ENCODE results near the gene WDR53. TPM values are rescaled to one million over a fixed set of nuclear protein-coding genes. Genes with fewer than 3 reads are reported as not detected.

WDR53 gene
- total RNA-seq, 2 experiments from 2014 or later: 10.8 to 16.5 TPM

DNA sequence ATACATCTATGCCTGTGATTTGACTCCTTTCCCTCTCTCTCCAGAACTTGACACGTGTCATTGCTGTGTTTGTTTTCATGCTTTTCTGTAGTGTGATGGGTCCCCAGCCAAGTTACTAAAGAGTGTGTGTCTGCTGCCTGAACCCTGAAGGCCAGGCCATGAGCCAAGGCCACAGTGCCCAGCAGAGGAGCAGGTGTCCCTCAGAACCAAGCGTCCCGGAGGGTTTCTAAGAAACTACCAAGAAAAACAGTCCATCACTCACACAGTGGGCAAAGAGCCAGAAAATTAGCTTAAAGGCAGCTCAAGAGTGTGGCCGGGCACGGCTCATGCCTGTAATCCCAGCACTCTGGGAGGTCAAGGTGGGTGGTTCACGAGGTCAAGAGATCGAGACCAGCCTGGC is 35.3 kb upstream of the WDR53 start:
- H3K4me2 ChIP-seq (ENCODE audit: low read length): no peak overlapping the region
- CTCF ChIA-PET (ENCODE audit: unreplicated experiment): interaction anchor here (0.5 kb wide), 1 partner anchor 87 kb away, joined by 3 read pairs; no protein-coding TSS in a partner anchor
- POLR2A ChIA-PET: no interaction called here

GRCh38 chr3:196602673-196603072 is 34.3 kb upstream of the WDR53 start:
- no TSS peak for BruUV-seq (replicated peaks)
- intact Hi-C loops (cut with micrococcal nuclease; ENCODE audit: unreplicated experiment): loop anchor here (10.0 kb wide), 1 partner anchor 232 kb away; no protein-coding TSS in a partner anchor

More for the DNA sequence above, 35.3 kb upstream of the WDR53 start:
- Histone ChIP-seq H4K20me1 (ENCODE audit: insufficient read depth, low read length) (no peaks in the 10 kb centered on the region), H3K36me3 (ENCODE audit: insufficient read depth, low read length) (no peaks in the 10 kb centered on the region), H3K9me2 (ENCODE audit: insufficient read depth, low read length) (no peaks in the 10 kb centered on the region), H2AFZ (ENCODE audit: low read length) (no peak overlapping the region), H3K9me3 (ENCODE audit: low read length) (no peaks in the 10 kb centered on the region), H3K79me2 (ENCODE audit: insufficient read depth, low read depth, low read length) (no peaks in the 10 kb centered on the region), H3K4me3 (ENCODE audit: low read depth, low read length, poor library complexity, severe bottlenecking) (no peak overlapping the region), H3K27ac (ENCODE audit: low read depth, low read length, poor library complexity, severe bottlenecking) (no peak overlapping the region), H3K4me1 (ENCODE audit: insufficient read depth, low read length, poor library complexity, severe bottlenecking) (peaks cover 14% of the 10 kb centered on the region)
- no TSS peak for BruUV-seq (replicated peaks)
- TF ChIP-seq CTCF (conservative IDR thresholded peaks at IDR 0.05; ENCODE audit: low read length): no peak
- TF ChIP-seq EZH2phosphoT487 (IDR thresholded peaks at IDR 0.05; ENCODE audit: borderline replicate concordance, low read depth, low read length): no peak
- intact Hi-C loops (cut with micrococcal nuclease; ENCODE audit: unreplicated experiment): loop anchor here (1.0 to 10.0 kb wide), 2 partner anchors 82 to 231 kb away; no protein-coding TSS in a partner anchor
- DNase-seq (ENCODE audit: low spot score): no peak

More at GRCh38 chr3:196602673-196603072, 34.3 kb upstream of the WDR53 start:
- Histone ChIP-seq H3K9me2 (ENCODE audit: insufficient read depth, low read length) (no peaks in the 10 kb centered on the region), H3K79me2 (ENCODE audit: insufficient read depth, low read depth, low read length) (no peaks in the 10 kb centered on the region), H3K36me3 (ENCODE audit: insufficient read depth, low read length) (no peaks in the 10 kb centered on the region), H3K4me1 (ENCODE audit: insufficient read depth, low read length, poor library complexity, severe bottlenecking) (peaks cover 14% of the 10 kb centered on the region), H3K4me3 (ENCODE audit: low read depth, low read length, poor library complexity, severe bottlenecking) (no peak overlapping the region), H3K27ac (ENCODE audit: low read depth, low read length, poor library complexity, severe bottlenecking) (no peak overlapping the region), H4K20me1 (ENCODE audit: insufficient read depth, low read length) (no peaks in the 10 kb centered on the region), H3K9me3 (ENCODE audit: low read length) (no peaks in the 10 kb centered on the region), H3K4me2 (ENCODE audit: low read length) (no peak overlapping the region), H2AFZ (ENCODE audit: low read length) (no peak overlapping the region)
- ChIA-PET CTCF (ENCODE audit: unreplicated experiment) (no interaction called here), POLR2A (interaction anchor here (0.7 kb wide), 2 partner anchors 130 to 375 kb away, joined by 3 read pairs; no protein-coding TSS in a partner anchor)
- DNase-seq (ENCODE audit: low spot score): no peak
- TF ChIP-seq CTCF (conservative IDR thresholded peaks at IDR 0.05; ENCODE audit: low read length): no peak
- TF ChIP-seq EZH2phosphoT487 (IDR thresholded peaks at IDR 0.05; ENCODE audit: borderline replicate concordance, low read depth, low read length): no peak

Measured in OCI-LY7 (cell line).